HG03354 (cell line): ENCODE data around the gene EXOC4.
"Not testable (repeated sequence)": the region's sequence is repeated elsewhere in the genome, so short reads cannot be mapped to it uniquely, and the experiment has no call there.

Experiments used
- ATAC-seq: cut with Tn5 transposase; IDR thresholded peaks from one replicate; pipeline ENCODE4 v1.9.1; 2021; ENCODE audit warnings: mild to moderate bottlenecking; ENCODE audit not compliant: unreplicated experiment, poor library complexity, severe bottlenecking

The EXOC4 gene

DNA sequence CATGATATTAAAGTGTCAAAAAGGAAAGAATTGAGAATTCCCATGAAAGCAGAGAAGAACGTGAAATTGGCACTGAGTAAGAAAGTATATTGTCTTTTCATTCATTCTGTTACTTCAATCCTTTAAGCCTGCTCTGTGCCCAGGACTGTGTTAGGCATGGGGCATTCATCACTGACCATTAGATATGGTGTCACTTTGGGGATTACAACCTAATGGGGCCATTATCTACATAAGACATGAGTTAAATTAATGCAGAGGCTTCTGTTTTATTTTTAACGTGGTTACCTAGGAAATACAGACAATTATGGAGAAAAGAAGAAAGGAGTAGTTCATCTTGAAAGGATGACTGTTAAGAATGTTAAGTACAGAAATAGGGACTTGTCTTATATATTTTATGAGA is 710.8 kb downstream of the EXOC4 start:
- no peak for ATAC-seq

DNA sequence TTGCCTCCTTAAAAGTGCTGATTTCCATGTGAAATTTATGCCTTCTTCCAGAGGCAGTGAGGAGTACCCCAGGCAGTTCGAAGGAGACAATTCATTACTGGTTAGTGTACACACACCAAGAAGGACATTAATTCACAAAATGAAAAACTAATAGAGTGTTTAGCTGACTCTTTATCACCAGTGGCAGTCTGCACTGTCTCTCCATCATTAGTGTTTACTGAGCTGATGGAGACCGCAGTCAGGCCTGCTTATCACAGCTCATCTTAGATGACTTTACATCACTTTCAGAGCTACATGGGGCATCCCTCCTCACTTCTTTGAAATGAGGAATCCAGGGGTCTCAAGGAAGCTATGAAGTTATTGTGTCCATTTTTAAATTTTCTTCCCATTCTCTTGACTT is 718.7 kb downstream of the EXOC4 start:
- ATAC-seq = no peak

DNA sequence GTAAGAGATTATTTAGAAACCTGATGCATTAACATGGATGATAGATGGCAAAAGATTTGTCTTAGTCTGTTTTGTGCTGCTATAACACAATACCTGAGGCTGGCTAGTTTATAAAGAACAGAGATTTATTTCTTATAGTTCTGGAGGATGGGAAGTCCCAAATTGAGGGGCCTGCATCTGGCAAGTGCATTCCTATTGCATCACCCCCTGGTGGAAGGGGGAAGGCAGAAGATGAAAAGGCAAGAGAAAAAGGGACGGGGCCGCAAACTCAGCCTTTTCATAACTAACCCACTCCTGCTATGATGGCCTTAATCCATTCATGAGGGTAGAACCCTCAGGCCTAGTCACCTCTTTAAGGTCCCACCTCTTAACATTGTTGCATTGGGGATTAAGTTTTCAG is 720.8 kb downstream of the EXOC4 start:
- ATAC-seq = no peak

DNA sequence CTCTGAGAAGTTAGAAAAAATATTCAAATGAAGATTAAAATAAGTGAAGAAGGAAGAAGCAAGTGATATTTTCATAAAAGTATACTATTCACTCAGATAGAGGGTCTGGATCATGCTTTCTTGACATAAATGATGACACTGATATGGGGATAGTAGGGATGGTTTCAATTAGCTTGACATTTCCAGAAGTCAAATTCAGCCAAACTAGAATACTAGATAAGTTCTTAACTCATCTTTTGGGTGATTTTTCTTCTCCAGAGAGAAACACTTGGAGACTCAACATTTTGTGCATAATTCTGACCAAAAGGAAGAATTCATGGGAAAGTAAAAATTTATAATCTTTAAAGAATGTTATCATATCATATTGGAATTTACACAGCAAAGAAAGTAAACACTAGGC is 722.3 kb downstream of the EXOC4 start:
- ATAC-seq = no peak

DNA sequence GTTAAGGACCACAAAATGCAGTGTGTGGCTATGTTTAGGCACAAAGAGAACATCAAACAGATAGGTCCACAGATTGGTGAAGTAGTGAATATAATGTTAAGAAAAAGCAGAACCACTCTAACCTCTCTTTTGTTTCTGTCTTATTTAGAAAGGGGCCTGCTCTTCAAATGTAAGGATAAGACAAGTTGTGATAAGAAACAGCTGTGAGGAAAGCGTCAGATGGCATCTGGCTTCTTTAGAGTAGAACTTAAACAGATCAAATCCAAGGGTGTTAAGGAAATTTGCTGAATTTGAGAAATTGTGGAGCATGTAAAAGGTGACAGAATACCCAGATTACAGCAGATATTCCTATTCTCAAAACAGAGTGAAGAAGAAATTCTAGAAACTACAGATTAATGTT is 723.3 kb downstream of the EXOC4 start:
- no peak for ATAC-seq

DNA sequence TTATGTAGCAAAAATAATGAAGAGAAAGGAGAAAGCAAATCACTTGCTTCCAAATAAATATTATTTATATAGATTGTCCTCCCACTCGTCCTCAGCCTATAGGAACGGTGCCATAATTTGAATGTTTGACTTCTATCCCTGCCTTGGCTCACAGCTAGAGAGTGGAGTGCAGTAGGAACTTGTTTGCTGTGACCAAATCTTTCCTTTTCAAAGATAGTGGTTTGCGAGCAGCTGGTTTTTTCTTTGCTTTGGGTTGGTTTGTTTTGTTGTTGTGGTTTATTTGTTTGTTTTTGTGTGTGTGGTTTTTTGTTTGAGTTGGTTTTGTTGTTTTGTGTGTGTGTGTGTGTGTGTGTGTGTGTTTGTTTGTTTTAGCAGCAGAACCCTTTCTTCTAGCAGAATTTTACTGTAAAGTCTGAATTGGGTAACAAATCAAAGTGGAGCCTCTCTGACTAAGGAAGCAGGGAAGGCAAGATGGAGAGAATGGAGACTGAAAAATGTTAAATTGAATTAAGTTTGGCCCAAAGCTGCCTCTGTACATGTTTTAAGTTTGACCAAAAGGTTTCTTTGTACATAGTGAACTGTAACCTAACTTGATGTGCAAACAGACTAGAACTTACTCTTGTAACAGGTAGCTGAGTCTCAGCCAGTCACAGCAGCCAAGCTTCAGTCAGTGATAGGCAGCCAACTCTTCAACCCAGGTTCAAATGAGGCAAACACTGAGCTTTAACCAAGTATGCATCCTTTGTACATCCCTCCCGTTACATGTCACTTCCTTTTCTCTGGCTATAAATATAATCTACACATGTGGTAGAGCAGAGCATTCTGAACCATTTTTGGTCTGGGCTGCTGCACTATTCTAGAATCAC is 724.8 kb downstream of the EXOC4 start:
- no peak for ATAC-seq

DNA sequence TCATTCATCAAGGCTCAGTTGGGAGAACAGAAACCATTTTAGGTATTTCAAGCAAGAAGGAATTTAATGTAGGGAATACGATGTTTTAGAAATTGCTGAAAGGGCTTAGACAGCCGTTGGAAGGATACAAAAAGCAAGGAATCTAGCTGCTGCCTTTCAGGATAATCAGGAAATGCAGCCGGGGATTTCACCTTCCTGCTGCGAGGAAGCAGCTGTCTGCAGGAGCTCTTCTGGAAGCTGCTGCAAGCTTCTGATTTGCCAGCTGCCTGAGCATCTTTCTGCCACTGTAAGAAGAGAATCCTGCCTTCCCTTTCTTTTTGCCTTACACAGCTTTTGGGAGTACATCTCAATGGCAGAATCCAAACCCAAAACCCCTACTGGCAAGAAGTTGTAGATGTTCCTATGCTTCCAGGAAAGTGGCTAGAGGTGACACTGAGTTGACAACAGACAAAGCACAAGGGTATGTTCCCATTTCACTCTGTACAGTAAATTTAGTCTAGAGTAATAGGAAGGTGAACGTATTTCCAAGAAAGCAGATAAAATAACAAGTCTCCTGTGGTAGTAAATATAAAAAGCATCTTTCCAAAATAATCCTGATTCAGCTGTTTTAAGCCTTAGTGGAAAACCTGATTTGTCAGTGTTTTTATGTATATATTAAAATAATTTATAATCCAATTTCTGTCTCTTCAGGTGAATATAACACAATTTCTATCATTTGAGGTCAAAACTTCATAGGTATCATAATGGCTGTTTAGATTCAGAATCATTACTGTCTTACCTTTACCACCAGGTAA is 725.8 kb downstream of the EXOC4 start:
- ATAC-seq = no peak

DNA sequence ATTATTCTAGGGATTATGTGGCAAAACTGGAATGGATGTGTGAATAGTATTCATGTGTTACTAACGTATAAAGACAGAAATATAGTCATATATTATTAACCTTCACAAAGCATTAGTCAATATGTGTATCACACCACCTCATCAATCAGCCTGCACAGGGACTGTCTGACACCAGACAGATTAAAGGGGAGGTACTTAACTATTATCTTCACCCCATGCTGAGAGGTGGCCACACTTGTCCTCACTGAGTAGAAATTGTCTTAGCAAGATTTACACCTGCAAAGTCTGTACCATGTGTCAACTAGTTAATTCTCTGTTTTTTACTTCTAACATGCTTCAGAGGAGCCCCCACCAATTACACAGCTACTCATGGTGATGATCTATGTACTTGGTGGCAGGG is 727.9 kb downstream of the EXOC4 start:
- no peak for ATAC-seq

DNA sequence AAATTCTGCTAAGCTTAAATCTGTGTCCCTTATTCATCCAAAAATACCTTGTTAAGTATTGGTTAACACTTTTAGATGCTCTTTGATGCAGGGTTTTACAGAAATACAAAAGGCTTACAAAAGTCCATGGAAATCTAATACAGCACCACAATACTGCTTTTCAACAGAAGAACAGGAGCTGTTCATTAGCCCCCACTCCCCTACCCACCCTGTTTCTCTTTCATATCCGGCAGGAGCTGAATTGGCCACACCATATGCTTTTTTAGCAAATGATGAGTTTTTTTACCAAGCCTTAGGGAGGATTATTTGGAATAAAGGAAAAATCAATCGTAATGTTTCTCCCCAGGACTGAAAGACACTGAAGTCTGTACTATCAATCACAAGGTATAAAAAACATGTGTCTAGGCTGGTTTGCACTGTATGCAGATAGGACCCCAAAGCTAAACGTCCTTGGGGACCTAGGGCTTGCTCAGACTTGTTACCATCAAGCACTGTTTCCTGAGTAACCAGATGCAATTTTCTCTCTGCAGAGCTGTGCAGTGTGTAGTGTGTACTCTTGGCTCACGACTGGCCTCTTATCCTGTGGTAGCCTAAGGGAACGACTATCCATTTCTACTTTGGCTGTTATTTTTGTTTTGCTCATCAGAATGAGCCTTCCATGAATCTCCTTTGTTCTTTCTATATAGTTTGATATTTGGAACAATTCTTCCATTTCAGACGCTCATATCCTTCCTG is 731.0 kb downstream of the EXOC4 start:
- ATAC-seq = no peak

DNA sequence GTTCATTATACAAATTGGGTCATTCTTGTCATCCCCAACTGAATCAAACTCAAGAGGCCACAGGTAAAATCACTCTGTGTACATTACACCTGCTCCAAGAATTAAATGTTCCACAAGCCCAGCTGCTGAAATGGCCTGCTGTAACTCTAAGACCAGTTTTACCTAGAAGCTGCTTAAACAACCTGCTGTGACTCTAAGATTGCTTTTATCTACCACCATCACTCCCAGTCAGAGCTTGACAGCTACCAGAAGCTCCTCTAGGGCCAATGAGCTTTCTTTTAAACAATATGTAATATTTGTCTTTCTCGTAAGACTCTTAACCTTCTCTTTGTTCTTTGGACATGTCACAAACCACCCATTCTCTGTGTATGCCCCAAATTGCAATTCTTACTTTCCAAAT is 732.4 kb downstream of the EXOC4 start:
- no peak for ATAC-seq

DNA sequence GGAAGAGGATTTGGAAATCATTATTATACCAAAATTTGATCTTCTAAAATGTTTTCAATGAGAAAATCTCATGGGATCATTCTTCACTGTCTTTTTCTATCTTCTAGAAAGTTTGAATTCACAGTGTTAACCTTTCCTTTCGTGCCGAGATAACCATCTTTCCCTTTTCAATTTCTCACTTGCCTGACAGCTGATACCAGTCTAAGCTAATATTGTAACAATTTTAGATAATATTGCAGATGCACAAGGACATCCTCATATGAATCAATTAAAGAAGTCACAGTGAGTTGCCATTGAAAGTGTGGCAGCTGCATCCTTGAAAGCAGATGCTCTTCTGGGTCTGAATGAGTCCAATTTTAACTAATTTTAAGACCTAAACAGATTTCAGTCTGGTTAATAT is 734.7 kb downstream of the EXOC4 start:
- no peak for ATAC-seq

DNA sequence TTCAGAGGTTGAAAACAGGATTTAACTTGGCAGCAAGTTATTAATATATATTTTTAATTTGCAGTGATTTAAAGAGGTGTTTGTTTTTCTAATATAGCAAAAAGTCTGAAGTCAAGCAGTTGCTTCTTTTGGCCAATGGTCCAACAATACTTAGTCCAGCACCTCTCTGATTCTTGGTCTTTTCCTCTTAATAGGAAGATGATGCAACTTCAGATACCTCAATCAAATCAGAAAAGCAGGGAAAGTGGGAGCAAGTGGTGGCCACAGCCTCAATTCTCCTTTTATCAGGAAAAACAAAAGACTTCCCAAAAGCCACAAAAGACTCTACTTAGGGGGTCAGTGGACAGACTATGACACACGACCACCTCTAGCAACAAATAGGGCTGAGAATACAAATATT is 740.7 kb downstream of the EXOC4 start:
- no peak for ATAC-seq

DNA sequence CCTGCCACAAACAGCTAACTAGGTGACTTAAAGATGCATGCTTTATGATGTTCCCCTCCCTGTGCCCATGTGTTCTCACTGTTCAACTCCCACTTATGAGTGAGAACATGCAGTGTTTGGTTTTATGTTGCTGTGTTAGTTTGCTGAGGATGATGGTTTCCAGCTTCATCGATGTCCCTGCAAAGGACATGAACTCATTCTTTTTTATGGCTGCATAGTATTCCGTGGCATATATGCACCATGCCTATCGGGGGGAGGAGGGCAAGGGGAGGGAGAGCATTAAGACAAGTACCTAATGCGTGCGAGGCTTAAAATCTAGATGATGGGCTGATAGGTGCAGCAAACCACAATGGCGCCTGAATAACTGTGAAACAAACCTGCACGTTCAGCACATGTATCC is 741.2 kb downstream of the EXOC4 start:
- ATAC-seq = not testable (repeated sequence)

DNA sequence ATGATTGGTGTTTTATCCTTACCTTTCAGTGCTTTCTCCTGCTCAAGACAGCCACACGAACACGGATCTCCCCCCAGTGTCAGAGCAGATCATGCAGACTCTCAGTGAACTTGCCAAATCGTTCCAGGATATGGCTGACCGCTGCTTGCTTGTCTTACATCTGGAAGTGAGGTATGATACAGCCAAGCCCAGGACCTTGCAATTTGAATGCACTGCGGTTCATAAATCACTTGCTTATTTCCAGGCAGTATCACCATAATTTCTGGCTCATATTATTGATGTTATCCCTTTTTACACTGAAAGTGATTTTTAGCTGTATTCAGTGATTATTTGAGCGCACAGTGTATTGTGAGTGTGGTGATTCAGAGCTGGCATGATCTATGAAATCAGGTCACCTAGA is 744.6 kb downstream of the EXOC4 start:
- no peak for ATAC-seq

DNA sequence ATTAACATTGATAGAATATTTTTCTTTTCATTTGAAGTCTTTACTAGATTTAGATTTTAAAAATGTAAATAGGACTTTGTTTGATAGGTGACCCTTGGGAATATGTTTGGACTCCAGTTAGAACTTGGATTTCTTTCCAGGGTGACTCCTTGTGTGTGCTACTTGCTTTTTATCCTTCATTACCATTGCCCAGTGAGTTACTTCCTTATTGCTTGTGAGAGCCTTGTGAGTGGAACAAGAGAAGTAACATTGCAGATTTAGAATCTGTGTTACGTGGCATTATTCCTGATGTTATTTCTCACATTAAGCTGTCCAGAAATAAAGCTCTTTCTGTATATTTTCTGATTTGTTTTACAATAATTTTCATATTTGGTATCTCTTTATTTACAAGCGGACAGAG is 746.3 kb downstream of the EXOC4 start:
- ATAC-seq = no peak

DNA sequence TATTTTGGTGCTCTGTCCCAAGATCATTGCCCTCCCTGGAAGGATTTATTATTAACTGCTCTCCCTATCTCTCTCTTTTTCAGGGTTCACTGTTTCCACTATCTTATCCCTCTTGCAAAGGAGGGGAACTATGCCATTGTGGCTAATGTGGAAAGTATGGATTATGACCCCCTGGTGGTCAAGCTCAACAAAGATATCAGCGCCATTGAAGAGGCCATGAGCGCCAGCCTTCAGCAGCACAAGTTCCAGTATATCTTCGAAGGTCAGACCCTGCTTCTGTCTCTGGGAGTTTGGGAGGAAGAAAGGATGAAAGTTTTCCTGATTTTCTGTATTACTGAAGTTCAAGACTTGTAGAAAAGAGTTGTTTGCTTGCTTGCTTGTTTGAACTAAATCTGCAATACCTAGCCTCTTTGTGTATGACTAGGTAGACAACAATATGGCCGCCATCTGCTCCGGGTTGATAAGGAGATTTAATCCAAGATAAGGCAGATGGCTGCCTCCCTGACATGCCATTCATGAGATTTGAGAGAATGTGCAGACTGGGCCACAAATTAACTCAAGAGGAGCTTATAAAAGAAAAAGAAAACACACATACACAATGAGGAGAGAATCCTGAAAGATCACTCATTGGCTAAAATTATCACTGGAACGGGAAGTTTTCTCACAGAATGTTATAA is 752.1 kb downstream of the EXOC4 start:
- ATAC-seq = no peak

DNA sequence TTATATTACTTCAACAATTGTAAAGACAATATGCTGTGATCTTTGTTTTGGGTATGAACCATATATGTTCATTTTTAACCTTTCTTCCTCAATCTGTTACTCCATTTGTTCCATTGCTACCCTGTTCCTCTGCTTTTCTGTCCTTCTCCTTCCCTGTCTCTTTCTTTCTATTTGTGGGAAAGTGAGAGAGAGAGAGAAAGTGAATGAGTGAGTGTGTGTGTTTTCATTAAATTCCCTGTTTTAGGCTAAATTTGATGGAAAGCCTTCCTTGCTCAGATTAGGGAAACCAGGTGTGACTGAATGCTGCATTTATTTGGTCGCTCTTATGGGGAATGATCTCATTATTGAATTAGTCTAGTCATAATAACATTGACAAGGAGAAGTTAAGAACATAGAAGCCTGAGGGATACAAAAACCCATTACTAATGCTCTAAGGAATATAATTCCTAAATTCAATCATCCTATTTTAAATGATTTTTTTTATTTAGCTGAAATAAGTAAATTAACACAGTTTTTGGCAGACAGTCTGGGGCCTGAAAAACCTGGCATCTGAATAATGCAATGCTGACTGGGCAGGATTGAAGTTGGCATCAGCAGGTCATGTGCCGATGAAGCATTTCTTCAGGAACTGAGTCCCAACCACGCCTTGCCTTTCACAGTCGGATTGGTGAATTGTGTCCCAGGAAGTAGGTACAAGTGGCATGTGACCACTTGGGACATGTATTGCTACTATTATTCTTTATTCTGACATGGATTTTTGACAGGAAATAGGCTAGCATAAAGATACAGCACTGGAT is 756.6 kb downstream of the EXOC4 start:
- no peak for ATAC-seq

DNA sequence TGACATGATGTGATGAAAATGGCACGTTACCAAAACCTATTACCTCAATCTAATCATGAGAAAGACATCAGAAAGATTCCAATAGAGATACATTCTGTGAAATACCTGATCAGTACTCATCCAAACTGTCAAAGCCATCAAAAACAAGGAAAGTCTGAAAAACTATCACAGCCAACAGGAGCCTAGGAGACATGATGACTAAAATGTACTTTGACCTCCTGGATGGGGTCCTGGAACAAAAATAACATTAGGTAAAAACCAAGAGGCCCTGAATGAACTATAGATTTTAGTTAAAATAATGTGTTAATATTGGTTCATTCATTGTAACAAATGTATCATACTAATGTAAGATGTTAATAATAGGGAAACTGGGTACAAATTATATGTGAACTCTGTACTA is 760.4 kb downstream of the EXOC4 start:
- ATAC-seq = no peak

DNA sequence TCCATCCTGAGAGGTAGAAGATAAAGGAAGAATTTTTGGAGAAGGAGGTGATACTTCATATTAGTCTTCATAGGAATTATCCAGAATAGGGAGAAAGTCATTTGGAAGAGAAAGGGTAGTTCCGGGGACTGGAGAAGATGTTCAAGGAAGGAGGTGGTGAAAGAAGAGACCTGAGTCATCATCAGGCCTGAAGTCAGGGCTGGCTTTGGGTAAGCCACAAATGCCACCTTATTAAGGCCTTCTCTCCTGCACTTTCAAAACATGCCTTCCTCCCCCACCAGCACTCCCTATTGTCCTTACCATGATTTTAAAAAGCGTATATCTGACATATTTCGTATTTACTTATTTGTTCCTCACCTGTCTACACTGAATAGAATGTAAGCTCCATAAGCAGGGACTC is 762.1 kb downstream of the EXOC4 start:
- no peak for ATAC-seq
